ENCODE data around the gene AP1G1.
A peak's percentile ranks its signal among the peaks of the same experiment; 100 is the strongest.
"Not testable (repeated sequence)": the region's sequence is repeated elsewhere in the genome, so short reads cannot be mapped to it uniquely, and the experiment has no call there.

Gene AP1G1

GRCh38 chr16:71808593-71809459, at the start of gene AP1G1:
AP1G1 (minus strand) TSS chr16:71808834; CDS start chr16:71789479, 19,355 bp downstream.
- DNase-seq: peak; percentile 96

- peak; percentile 11 for DNase-seq
Observed at GRCh38 chr16:71855937-71856662, 47.5 kb upstream of the AP1G1 start.

DNA sequence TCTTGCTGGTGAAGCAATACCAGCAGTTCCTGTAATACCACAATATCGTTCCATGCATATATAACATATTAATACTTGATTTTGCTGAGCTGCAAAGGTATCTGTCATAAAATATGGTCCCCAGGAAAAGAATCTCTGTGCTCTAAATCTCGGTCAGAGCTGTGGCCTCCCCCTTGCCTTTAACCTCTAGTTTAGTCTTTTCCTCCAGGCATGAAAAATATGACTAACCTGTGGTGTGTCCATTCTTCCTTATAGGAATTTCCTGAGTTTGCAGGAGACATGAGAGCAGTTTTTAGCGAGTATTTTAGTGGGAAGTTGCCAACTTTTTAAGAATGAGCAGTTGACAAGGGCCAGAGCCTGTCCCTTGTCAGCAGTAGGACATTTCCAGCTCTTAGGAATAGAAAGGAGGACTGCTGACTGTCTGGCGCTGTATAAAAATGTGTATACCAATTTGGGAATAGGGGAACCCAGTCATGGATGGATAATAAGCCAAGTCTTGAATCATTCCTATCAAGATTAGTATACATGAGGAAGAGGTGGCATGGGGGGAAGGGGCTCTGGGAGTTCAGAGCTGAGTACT, 45.8 kb upstream of the AP1G1 start:
- no peak for DNase-seq

DNA sequence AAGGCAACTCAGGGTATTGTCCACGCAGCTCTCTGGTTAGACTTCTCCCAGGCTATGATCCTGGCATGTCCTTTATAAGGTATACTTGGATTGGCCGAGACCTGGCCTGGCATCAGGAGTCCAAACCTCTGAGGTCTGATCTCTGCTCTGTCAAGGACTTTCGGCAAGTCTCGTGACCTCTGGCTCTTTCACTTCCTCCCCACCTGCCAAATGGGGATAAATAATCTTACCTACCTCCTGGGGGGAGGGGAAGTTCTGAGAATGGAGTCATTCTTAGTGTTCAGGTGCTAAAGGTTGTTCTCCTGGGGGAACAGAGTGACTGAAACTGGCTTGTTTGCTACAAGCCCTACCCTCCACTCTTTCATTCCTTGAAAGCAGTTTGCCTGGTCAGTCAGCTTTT, 44.8 kb upstream of the AP1G1 start:
- DNase-seq: no peak

DNA sequence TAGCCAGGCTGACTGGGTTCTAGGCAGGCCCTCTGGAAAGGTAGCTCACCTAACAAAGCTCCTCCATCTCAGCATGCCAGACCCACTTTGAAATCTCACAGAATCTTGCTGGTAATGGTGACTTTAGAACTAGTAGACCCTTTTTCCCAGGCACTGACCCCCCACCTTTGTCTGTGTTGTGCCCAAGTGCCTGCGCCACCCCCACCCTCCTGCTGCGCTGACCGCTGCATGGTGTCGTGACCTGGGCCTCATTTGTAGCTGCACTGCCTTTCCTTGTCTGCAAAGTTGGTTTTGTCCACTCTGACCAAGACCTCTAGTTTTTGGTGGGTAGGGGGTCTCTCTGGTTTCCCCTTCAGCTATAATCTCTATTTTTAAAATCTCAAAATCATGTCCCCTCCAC, 43.9 kb upstream of the AP1G1 start:
- DNase-seq: no peak

- DNase-seq: no peak
Observed at GRCh38 chr16:71852158-71852557, 43.5 kb upstream of the AP1G1 start.

- DNase-seq: no peak
Observed at GRCh38 chr16:71851746-71852145, 43.1 kb upstream of the AP1G1 start.

GRCh38 chr16:71848622-71849021, 40.0 kb upstream of the AP1G1 start:
- DNase-seq: no peak

- DNase-seq: no peak
Observed at GRCh38 chr16:71847096-71847495, 38.5 kb upstream of the AP1G1 start.

DNA sequence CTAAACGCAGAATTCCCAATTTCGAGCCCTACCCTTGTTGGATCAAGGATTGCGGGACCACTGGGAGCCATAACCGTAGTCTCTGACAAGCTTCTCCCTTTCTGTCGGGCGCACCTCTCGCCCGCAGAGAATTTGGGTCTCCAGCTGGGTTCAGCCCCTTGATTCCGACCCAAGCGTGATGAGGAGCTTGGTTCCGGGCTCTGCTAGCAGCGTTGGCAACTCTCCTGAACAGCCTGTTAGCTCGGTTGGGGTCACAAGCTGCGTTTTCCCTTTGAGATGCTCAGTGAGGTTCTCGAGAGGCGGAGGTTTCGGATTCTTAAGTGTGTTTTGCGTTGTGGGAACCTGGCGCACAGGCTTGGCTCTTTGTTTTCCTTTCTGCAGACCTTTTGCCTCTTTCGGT, 37.8 kb upstream of the AP1G1 start:
- peak; percentile 7 for DNase-seq

- DNase-seq: peak; percentile 82
Observed at GRCh38 chr16:71845639-71846430, 37.2 kb upstream of the AP1G1 start, which contains the start of gene ATXN1L. ATXN1L (plus strand) TSS chr16:71845976; CDS start chr16:71849741, 3,765 bp downstream.

DNA sequence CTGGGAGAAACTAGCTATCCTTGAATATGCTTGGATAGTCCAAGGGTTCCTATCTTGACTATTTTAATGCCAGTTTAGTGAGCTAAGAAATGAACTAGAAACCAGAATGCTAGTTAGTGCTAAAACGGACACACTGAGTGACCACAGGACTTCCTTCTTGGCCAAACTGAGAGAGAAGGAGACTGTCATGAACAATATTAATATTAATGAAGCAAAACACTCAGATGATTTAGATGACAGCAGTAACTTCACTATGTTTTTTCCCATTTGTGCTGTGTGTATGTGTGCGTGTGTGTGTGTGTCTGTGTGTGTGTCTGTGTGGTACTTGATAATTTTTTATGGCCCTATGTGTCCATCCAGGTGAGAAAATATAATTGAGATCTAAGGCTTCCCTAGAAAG, 34.9 kb upstream of the AP1G1 start:
- no peak for DNase-seq

- no peak for DNase-seq
Observed at GRCh38 chr16:71840052-71840451, 31.4 kb upstream of the AP1G1 start.

GRCh38 chr16:71837150-71837549, 28.5 kb upstream of the AP1G1 start:
- no peak for DNase-seq

GRCh38 chr16:71834291-71834690, 25.7 kb upstream of the AP1G1 start:
- DNase-seq: no peak

DNA sequence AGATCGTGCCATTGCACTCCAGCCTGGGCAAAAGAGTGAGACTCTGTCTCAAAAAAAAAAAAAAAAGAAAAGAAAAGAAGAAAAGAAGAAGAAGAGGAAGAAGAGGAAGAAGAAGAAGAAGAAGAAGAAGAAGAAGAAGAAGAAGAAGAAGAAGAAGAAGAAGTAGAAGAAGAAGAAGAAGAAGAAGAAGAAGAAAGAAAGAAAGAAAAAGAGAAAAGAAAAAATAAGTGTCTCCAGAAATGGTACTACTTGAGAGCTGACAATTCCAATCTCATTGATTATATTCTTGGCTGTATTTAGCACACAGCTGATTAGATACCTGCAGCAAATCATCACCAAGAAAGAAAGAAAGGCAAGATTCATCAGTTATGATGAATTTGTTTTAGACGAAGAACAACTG, 23.5 kb upstream of the AP1G1 start:
- not testable (repeated sequence) for DNase-seq

DNA sequence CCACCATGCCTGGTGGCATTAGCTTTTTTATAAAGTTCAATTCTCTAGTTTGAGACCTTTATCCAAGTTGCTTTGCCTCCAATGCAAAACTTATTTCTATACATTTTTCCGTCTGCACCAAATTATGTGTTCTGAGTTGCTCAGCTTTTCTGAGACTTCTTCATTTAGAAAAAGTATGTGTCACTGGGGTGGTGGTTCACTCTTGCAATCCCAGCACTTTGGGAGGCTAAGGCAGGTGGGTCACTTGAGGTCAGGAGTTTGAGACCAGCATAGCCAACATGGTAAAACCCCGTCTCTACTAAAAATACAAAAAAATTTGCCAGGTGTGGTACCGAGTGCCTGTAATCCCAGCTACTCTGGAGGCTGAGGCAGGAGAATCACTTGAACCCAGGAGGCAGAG, 23.1 kb upstream of the AP1G1 start:
- DNase-seq: not testable (repeated sequence)

DNA sequence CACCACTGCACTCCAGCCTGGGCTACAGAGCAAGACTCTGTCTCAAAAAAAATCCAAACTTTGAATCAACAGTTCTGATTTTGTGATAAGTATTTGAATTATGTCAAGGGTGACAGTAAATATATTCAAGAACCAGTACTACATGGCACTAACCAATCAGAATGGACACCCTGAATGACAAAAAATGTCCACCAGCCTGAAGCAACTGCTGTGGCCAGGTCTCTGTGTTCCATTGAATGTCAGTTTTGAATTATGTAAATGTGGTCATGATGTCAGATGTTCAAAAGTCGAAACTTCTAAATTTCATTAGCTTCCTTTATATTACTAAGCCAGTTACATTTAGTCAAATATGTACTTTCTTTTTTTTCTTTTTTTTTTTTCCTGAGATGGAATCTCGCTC, 21.7 kb upstream of the AP1G1 start:
- no peak for DNase-seq

GRCh38 chr16:71826533-71827017, 17.9 kb upstream of the AP1G1 start:
- DNase-seq: no peak

DNA sequence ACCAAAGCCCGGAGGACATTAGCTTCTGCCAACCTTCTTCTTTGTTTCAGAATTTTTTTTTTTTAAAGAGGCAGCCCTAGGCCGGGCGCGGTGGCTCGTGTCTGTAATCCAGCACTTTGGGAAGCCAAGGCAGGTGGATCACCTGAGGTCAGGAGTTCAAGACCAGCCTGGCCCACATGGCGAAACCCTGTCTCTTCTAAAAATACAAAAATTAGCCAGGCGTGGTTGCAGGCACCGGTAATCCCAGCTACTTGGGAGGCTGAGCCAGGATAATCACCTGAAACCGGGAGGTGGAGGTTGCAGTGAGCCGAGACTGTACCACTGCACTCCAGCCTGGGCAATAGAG, 8.5 kb upstream of the AP1G1 start:
- not testable (repeated sequence) for DNase-seq

DNA sequence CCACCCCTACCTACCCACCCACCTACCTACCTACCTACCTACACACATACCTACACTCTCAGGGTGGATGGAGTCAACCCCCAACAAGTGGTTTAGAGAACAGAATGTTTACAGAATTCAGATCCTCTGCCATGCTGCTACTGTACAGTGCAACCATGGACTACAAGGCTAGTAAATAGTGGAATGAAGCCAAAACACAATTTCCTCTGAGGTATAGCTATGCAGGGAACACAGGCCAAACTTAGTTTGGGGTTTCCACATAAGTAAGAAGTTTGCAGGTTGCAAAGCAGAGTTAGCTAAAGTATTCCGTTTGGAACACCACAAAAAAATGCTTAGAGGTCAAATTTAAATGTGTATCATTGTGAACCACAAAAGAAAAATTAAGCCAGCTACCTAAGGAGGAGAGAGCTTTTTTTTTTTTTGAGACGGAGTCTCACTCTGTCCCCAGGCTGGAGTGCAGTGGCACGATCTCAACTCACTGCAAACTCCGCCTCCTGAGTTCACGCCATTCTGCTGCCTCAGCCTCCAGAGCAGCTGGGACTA, 2.7 kb upstream of the AP1G1 start:
- DNase-seq: no peak

DNA sequence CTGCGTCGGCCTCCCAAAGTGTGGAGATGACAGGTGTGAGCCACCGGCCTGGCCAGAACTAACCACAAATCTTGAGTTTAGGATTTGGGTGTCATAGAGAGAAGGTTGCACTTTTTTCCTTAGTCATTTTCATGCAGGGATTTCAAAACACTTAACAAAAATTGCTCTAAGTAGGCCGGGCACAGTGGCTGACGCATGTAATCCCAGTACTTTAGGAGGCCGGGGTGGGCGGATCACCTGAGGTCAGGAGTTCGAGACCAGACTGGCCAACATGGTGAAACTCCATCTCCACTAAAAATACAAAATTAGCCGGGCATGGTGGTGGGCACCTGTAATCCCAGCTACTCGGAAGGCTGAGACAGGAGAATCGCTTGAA, 1.5 kb upstream of the AP1G1 start:
- not testable (repeated sequence) for DNase-seq
